Endothelial cell of umbilical vein (primary cell): Measurements from ENCODE around the gene S1PR4. TPM values are rescaled to one million over a fixed set of nuclear protein-coding genes. Genes with fewer than 3 reads are reported as not detected.

Source experiments
- BruUV-seq: library from RNA; stranded (reverse); fragments of 400-500 nt; replicated peaks from 2 replicates; lab custom pipeline; 2021; lab: Mats Ljungman, UMichigan
- CTCF ChIA-PET: fragments of 300-600, 350-600 bp; sonication (Branson Sonifier 250); formaldehyde crosslinking; loops from one replicate; lab custom pipeline; 2021; ENCODE audit warnings: antibody characterized with exemption, inconsistent platforms; lab: Charles Lee
- POLR2A ChIA-PET: fragments of 300-600, 350-600 bp; sonication (Branson Sonifier 250); formaldehyde crosslinking; loops from one replicate; lab custom pipeline; 2021; ENCODE audit warnings: antibody characterized with exemption, inconsistent platforms; lab: Charles Lee
- DNase-seq: peaks from one replicate; pipeline ENCODE4 v3.0.0-alpha.2; 2011; ENCODE audit warnings: low read depth, low spot score
- FAIRE-seq: peaks from 2 replicates; lab custom pipeline; 2011; peaks lifted over from hg19 to GRCh38; lab: Jason Lieb, UNC
- H2AFZ ChIP-seq: 2 replicates; pipeline ENCODE4 v1.6.0; 2012; ENCODE audit warnings: low read depth, low read length, control low read depth, inconsistent platforms
- H3K27ac ChIP-seq: 2 replicates; pipeline ENCODE4 v1.5.1; 2011; ENCODE audit warnings: low read depth, mild to moderate bottlenecking, control low read depth, low read length, moderate library complexity; ENCODE audit not compliant: insufficient read depth
- H3K27me3 ChIP-seq, 2 experiments: 2 replicates each; pipeline versions ENCODE4 v1.6.0 to v1.6.1; 2011; ENCODE audit warnings: low read length in 2 of 2, mixed read lengths in 1 of 2; ENCODE audit not compliant: control insufficient read depth in 2 of 2, insufficient read depth in 2 of 2
- H3K36me3 ChIP-seq, 2 experiments: 2 replicates in 1 of 2; 3 replicates in 1 of 2; pipeline ENCODE4 v1.5.1; 2011; ENCODE audit warnings: low read length in 2 of 2, mild to moderate bottlenecking in 1 of 2, moderate library complexity in 1 of 2; ENCODE audit not compliant: control insufficient read depth in 2 of 2, insufficient read depth in 2 of 2; ENCODE audit errors: extremely low read depth in 1 of 2
- H3K4me1 ChIP-seq: 3 replicates; pipeline ENCODE4 v1.5.1; 2011; ENCODE audit warnings: mild to moderate bottlenecking, low read length; ENCODE audit not compliant: control insufficient read depth, insufficient read depth; ENCODE audit errors: extremely low read depth
- H3K4me2 ChIP-seq: 2 replicates; pipeline ENCODE4 v1.6.1; 2011; ENCODE audit warnings: low read length, control low read depth, mixed read lengths; ENCODE audit not compliant: insufficient read depth
- H3K4me3 ChIP-seq, 3 experiments: fragments of 200-600 bp in 1 of 3; sonication (generic), shearing (Covaris generic) in 1 of 3; replicated peaks in 1 of 3; 2 replicates each; pipeline ENCODE4 v1.5.1; 2011 to 2016; ENCODE audit warnings: control low read depth in 3 of 3, low read length in 3 of 3, mild to moderate bottlenecking in 2 of 3, inconsistent platforms in 1 of 3, low read depth in 1 of 3, moderate library complexity in 1 of 3; ENCODE audit not compliant: insufficient read depth in 1 of 3
- H3K79me2 ChIP-seq: 2 replicates; pipeline ENCODE4 v1.6.0; 2012; ENCODE audit warnings: low read length, inconsistent platforms; ENCODE audit not compliant: control insufficient read depth, insufficient read depth
- H3K9ac ChIP-seq: replicated peaks from 2 replicates; pipeline ENCODE3; 2011; ENCODE audit warnings: low read length, control low read depth; ENCODE audit not compliant: insufficient read depth; ENCODE audit errors: extremely low read depth
- H3K9me1 ChIP-seq: replicated peaks from 3 replicates; pipeline ENCODE4 v1.6.0; 2011; ENCODE audit warnings: mild to moderate bottlenecking, low read length; ENCODE audit not compliant: control insufficient read depth, insufficient read depth; ENCODE audit errors: extremely low read depth
- H3K9me3 ChIP-seq: replicated peaks from 2 replicates; pipeline ENCODE4 v1.5.1; 2012; ENCODE audit warnings: low read length, inconsistent platforms; ENCODE audit not compliant: control insufficient read depth, insufficient read depth
- H4K20me1 ChIP-seq: replicated peaks from 2 replicates; pipeline ENCODE3; 2011; ENCODE audit warnings: mild to moderate bottlenecking, low read length; ENCODE audit not compliant: control insufficient read depth, insufficient read depth; ENCODE audit errors: extremely low read depth
- CTCF ChIP-seq, 2 donors: IDR thresholded peaks; 1 replicate in 1 of 2; 2 replicates in 1 of 2; pipeline ENCODE4 v1.5.1; 2011; ENCODE audit warnings: low read length in 2 of 2, mild to moderate bottlenecking in 2 of 2, moderate library complexity in 2 of 2, control low read depth in 1 of 2, inconsistent platforms in 1 of 2, low read depth in 1 of 2; ENCODE audit not compliant: insufficient read depth in 1 of 2; ENCODE audit errors: extremely low read depth in 1 of 2
- EZH2 ChIP-seq: IDR thresholded peaks from 2 replicates; pipeline ENCODE4 v1.6.1; 2012; ENCODE audit warnings: borderline replicate concordance, low read depth, mild to moderate bottlenecking, moderate library complexity, low read length, inconsistent platforms; ENCODE audit not compliant: severe bottlenecking
- FOS ChIP-seq: IDR thresholded peaks from 2 replicates; pipeline ENCODE4 v1.6.1; 2011; ENCODE audit warnings: mild to moderate bottlenecking, low read length, moderate library complexity, borderline replicate concordance; ENCODE audit not compliant: insufficient read depth
- GATA2 ChIP-seq: IDR thresholded peaks from 2 replicates; pipeline ENCODE4 v1.7.0; 2011; ENCODE audit warnings: low read depth, mild to moderate bottlenecking, moderate library complexity, mixed read lengths, low read length; ENCODE audit not compliant: insufficient read length, insufficient read depth
- JUN ChIP-seq: IDR thresholded peaks from 2 replicates; pipeline ENCODE4 v1.6.1; 2011; ENCODE audit warnings: borderline replicate concordance, low read depth; ENCODE audit not compliant: insufficient read length, insufficient read depth
- MAX ChIP-seq: IDR thresholded peaks from 2 replicates; pipeline ENCODE4 v1.6.1; 2011; ENCODE audit not compliant: insufficient read depth, insufficient read length
- MYC ChIP-seq: IDR thresholded peaks from one replicate; pipeline ENCODE4 v1.6.1; 2011; ENCODE audit warnings: mild to moderate bottlenecking, low read depth, low read length
- POLR2A ChIP-seq: IDR thresholded peaks from 2 replicates; pipeline ENCODE4 v1.6.1; 2012; ENCODE audit warnings: low read depth, mild to moderate bottlenecking, control low read depth, low read length
- POLR2AphosphoS5 ChIP-seq: IDR thresholded peaks from 2 replicates; pipeline ENCODE4 v1.6.1; 2012; ENCODE audit warnings: low read depth, mild to moderate bottlenecking, control low read depth, low read length, moderate library complexity; ENCODE audit not compliant: insufficient read depth
- dilution Hi-C: fragments of 300-500 bp; cut with MboI; formaldehyde crosslinking; loops from one replicate; pipeline ENCODE4 v1.15.0; 2019; ENCODE audit warnings: low sequenced_read_pairs; ENCODE audit not compliant: extremely low pct_ligation_motif_present
- intact Hi-C: fragments of 100-400 bp; cut with micrococcal nuclease; formaldehyde crosslinking; loops from one replicate; pipeline ENCODE4 v1.10.0; 2022
- polyA plus RNA-seq, 4 experiments: library from polyadenylated mRNA; depleted of rRNA in 3 of 4; stranded (reverse) in 3 of 4; unstranded in 1 of 4; fragments of >200 nt; gene quantifications; 2 replicates each; pipeline versions ENCODE4 v1.2.1 to v1.2.3, GENCODE V29; 2011 to 2012; ENCODE audit warnings: missing spikeins in 1 of 4
- total RNA-seq: library from RNA; stranded (reverse); gene quantifications from 2 replicates; pipeline ENCODE4 v1.2.3, GENCODE V29; 2021

The S1PR4 gene
- total and polyA plus RNA-seq, 2 donors (not counting 3 experiments of a cell fraction or from before 2014, with no cell fraction given), result 1.7 to 2.5 TPM

- H3K79me2 ChIP-seq, result no peaks in the 10 kb centered on the region
- H3K9me3 ChIP-seq, result no peaks in the 10 kb centered on the region
- no TSS peak for BruUV-seq
- ChIA-PET POLR2A (interaction anchor here (0.6 kb wide), 1 partner anchor 11 kb away, joined by 9 read pairs; no protein-coding TSS in a partner anchor), CTCF (interaction anchor here (1.1 to 1.7 kb wide), 3 partner anchors 13 to 27 kb away, joined by 3 to 5 read pairs (median 5); no protein-coding TSS in a partner anchor)
- no peaks in the 10 kb centered on the region for H3K27me3 ChIP-seq
- peaks cover 13% of the 10 kb centered on the region for H3K4me1 ChIP-seq
- peak overlapping the region; percentile 82 for H3K9ac ChIP-seq
- H4K20me1 ChIP-seq, result no peaks in the 10 kb centered on the region
- intact Hi-C loops (loop anchor here (1.0 kb wide), 4 partner anchors 9 to 205 kb away; no protein-coding TSS in a partner anchor), dilution Hi-C loops (no loop called here)
- H3K27ac ChIP-seq, result peak overlapping the region; percentile 99
- H2AFZ ChIP-seq, result no peak overlapping the region
- H3K4me3 ChIP-seq, result peak overlapping the region in 1 of 3 experiments; percentile 6
- H3K9me1 ChIP-seq, result no peaks in the 10 kb centered on the region
- no peak for TF ChIP-seq EZH2
- peak; percentile 100 for TF ChIP-seq FOS
- TF ChIP-seq POLR2A, result peak; percentile 91
- TF ChIP-seq POLR2AphosphoS5, result peak; percentile 99
- TF ChIP-seq MYC, result peak; percentile 78
- TF ChIP-seq JUN, result peak; percentile 97
- no peak for TF ChIP-seq MAX
- no peak for TF ChIP-seq CTCF (IDR thresholded peaks at IDR 0.05; ENCODE audit: extremely low read depth in 1 of 2, insufficient read depth in 1 of 2, low read depth in 1 of 2, low read length in 2 of 2)
- peak; percentile 100 for TF ChIP-seq GATA2
- DNase-seq (peak; percentile 100), FAIRE-seq (peak; percentile 100)
- peak overlapping the region; percentile 61 for H3K4me2 ChIP-seq
- no peaks in the 10 kb centered on the region for H3K36me3 ChIP-seq
These were observed 23.4 kb upstream of the S1PR4 start for GRCh38 chr19:3154957-3155736.
